ENCODE results near the gene SMARCD1. TPM values are rescaled to one million over a fixed set of nuclear protein-coding genes. Genes with fewer than 3 reads are reported as not detected.

Gene SMARCD1
- total and polyA plus RNA-seq, 9 of the 15 experiments (the other 6 are each of a cell fraction or from before 2014, with no cell fraction given): 0.86 to 91.7 (median 48.0) TPM

DNA sequence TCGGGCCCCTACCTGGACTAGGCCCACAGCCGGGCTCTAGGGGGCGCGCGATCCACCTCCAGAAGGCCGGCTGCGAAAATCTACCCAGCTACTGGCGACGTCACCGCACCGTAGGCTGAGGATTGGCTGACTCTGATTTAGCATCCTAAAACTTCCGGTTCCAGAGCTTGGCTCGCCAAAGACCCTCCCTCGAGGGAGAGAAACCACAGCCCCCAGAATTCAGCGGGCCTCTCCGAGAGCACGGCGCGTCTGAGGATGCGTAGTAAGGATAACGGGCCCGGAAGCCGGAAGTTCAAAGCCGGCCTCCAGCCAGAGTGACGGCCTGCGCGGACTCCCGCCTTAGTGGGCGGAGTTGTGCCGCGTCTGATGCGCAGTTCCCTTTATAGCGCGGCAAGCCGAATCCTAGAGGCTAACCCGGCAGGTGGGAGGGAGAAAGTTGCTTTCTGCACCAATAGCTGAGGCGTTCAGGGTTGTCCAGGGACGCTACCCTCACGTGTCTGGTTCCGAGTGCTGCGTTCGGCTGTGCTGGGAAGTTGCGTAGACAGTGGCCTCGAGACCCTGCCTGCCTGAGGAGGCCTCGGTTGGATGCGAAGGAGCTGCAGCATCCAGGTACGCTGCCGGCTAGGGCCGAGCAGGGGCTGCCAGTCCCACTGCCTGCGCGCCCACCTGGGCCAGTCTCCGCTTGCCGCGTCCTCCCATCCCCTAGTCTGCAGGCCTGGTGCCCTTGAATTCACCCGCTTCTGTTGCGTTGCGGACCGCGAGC is 26.7 kb downstream of the SMARCD1 start, which contains the start of gene COX14 (continued):
- TF ChIP-seq, protein P1, sequence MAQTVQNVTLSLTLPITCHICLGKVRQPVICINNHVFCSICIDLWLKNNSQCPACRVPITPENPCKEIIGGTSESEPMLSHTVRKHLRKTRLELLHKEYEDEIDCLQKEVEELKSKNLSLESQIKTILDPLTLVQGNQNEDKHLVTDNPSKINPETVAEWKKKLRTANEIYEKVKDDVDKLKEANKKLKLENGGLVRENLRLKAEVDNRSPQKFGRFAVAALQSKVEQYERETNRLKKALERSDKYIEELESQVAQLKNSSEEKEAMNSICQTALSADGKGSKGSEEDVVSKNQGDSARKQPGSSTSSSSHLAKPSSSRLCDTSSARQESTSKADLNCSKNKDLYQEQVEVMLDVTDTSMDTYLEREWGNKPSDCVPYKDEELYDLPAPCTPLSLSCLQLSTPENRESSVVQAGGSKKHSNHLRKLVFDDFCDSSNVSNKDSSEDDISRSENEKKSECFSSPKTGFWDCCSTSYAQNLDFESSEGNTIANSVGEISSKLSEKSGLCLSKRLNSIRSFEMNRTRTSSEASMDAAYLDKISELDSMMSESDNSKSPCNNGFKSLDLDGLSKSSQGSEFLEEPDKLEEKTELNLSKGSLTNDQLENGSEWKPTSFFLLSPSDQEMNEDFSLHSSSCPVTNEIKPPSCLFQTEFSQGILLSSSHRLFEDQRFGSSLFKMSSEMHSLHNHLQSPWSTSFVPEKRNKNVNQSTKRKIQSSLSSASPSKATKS (CRISPR knock-in tag; IDR thresholded peaks at IDR 0.05): no peak; the same call in 1 of the 2 replicates
- TF ChIP-seq, protein P2, sequence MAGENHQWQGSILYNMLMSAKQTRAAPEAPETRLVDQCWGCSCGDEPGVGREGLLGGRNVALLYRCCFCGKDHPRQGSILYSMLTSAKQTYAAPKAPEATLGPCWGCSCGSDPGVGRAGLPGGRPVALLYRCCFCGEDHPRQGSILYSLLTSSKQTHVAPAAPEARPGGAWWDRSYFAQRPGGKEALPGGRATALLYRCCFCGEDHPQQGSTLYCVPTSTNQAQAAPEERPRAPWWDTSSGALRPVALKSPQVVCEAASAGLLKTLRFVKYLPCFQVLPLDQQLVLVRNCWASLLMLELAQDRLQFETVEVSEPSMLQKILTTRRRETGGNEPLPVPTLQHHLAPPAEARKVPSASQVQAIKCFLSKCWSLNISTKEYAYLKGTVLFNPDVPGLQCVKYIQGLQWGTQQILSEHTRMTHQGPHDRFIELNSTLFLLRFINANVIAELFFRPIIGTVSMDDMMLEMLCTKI (IDR thresholded peaks at IDR 0.05; ENCODE audit: partially characterized antibody): no peak
- TF ChIP-seq, protein P3, sequence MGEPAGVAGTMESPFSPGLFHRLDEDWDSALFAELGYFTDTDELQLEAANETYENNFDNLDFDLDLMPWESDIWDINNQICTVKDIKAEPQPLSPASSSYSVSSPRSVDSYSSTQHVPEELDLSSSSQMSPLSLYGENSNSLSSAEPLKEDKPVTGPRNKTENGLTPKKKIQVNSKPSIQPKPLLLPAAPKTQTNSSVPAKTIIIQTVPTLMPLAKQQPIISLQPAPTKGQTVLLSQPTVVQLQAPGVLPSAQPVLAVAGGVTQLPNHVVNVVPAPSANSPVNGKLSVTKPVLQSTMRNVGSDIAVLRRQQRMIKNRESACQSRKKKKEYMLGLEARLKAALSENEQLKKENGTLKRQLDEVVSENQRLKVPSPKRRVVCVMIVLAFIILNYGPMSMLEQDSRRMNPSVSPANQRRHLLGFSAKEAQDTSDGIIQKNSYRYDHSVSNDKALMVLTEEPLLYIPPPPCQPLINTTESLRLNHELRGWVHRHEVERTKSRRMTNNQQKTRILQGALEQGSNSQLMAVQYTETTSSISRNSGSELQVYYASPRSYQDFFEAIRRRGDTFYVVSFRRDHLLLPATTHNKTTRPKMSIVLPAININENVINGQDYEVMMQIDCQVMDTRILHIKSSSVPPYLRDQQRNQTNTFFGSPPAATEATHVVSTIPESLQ (CRISPR knock-in tag; IDR thresholded peaks at IDR 0.05): no peak
- peak in 1 of 2 experiments; percentile 27; a peak in 1 of 4 replicates for TF ChIP-seq TBL1XR1 (IDR thresholded peaks at IDR 0.05; ENCODE audit: low read length in 2 of 2)
- no peak for TF ChIP-seq EWSR1 (IDR thresholded peaks at IDR 0.05; ENCODE audit: borderline replicate concordance, low read depth, partially characterized antibody)
- TF ChIP-seq NRF1 (conservative IDR thresholded peaks at IDR 0.05 in 1 of 2, IDR thresholded peaks at IDR 0.05 in 1 of 2): peak; percentile 95 to 96
- no peak for TF ChIP-seq RBM14 (IDR thresholded peaks at IDR 0.05; ENCODE audit: borderline replicate concordance, insufficient read depth, low read depth, low read length)
- peak; percentile 89 for TF ChIP-seq FOXP1 (CRISPR knock-in tag; IDR thresholded peaks at IDR 0.05)
- peak; percentile 97 for TF ChIP-seq HNRNPLL (IDR thresholded peaks at IDR 0.05; ENCODE audit: low read depth, low read length, poor library complexity, severe bottlenecking)
- TF ChIP-seq, protein P4, sequence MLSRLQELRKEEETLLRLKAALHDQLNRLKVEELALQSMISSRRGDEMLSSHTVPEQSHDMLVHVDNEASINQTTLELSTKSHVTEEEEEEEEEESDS (CRISPR knock-in tag; IDR thresholded peaks at IDR 0.05): no peak
- TF ChIP-seq NR3C1 (CRISPR knock-in tag; IDR thresholded peaks at IDR 0.05): no peak
- TF ChIP-seq CBX2 (IDR thresholded peaks at IDR 0.05; ENCODE audit: insufficient read depth, low read length, poor library complexity, severe bottlenecking): no peak
- no peak for TF ChIP-seq C11orf30 (IDR thresholded peaks at IDR 0.05; ENCODE audit: low read depth)
- TF ChIP-seq SRF (CRISPR knock-in tag; IDR thresholded peaks at IDR 0.05): peak in 1 of 2 experiments; percentile 56; a peak in 1 of 4 replicates
- peak; percentile 68 for TF ChIP-seq MXI1 (IDR thresholded peaks at IDR 0.05; ENCODE audit: low read depth, low read length)
- peak; percentile 67; the same call in 1 of the 2 replicates for TF ChIP-seq MEF2A (IDR thresholded peaks at IDR 0.05; ENCODE audit: control insufficient read depth, low read depth, low read length)
- no peak for TF ChIP-seq ZNF124 (CRISPR knock-in tag; IDR thresholded peaks at IDR 0.05)
- TF ChIP-seq CHD1 (IDR thresholded peaks at IDR 0.05; ENCODE audit: low read length): no peak
- peak; percentile 71 for TF ChIP-seq MEIS2 (IDR thresholded peaks at IDR 0.05; ENCODE audit: partially characterized antibody)
- TF ChIP-seq CTBP1 (IDR thresholded peaks at IDR 0.05; ENCODE audit: borderline replicate concordance): peak; percentile 67; the same call in 1 of the 2 replicates
- no peak for TF ChIP-seq ZNF239 (CRISPR knock-in tag; IDR thresholded peaks at IDR 0.05)

Measured in K562 (cell line).